Renal pelvis (tissue), 12 donors: ENCODE results near the gene CXorf51A. TPM values are rescaled to one million over a fixed set of nuclear protein-coding genes. Genes with fewer than 3 reads are reported as not detected.
"Not testable (repeated sequence)": the region's sequence is repeated elsewhere in the genome, so short reads cannot be mapped to it uniquely, and the experiment has no call there.

Experiments used
- DNase-seq: peaks from one replicate; pipeline ENCODE4 v3.0.0-alpha.2; 2013
- long read RNA-seq, 16 experiments: transcript quantifications; one replicate each; lab custom pipeline, GENCODE V29; 2026
- polyA plus RNA-seq, 3 donors: library from polyadenylated mRNA; unstranded; fragments of 120-200 nt; gene quantifications; one replicate each; pipeline ENCODE4 v1.2.1, GENCODE V29; 2013; ENCODE audit not compliant: insufficient read length in 3 of 3

CXorf51A gene
- not detected for polyA plus RNA-seq
- long read RNA-seq, donor 1: 0 reads
- long read RNA-seq, donor 2: 0 reads
- long read RNA-seq, donor 3: 0 reads
- long read RNA-seq, donor 4: 0 reads
- long read RNA-seq, donor 5: 0 reads
- long read RNA-seq, donor 6: 0 reads
- long read RNA-seq, donor 7: 0 reads
- long read RNA-seq, donor 8: 0 reads
- long read RNA-seq, donor 9: 0 reads
- long read RNA-seq, donor 10: 0 reads
- long read RNA-seq, donor 11: 0 reads
- long read RNA-seq, donor 12: 0 reads
- long read RNA-seq, donor 13: 0 reads
- long read RNA-seq, donor 14: 0 reads
- long read RNA-seq, donor 15: 0 reads
- long read RNA-seq, donor 16: 0 reads

DNA sequence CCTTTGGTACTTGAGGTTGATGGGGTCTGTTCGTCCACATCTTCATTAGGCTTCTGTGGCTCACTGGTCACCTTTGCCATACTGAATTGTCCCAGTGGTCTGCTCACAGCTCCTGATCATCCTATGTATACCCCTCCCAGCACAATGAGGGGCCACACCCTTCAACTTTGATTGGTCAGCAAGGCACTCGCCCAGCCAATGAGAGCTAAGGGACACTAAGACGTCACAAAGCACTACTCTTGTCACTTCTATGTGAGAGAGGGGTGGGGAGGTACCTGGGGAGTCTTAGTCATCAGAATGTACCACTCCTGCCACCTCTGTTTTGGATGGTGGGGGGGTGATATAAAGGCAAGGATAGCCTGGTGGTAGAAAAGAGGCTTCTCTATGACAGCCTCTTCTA, at the start of gene CXorf51A:
Gene CXorf51A (minus strand): TSS at position 101 of the 400 bp plus-strand sequence. CDS start 21 bp downstream, at position 80.
- not testable (repeated sequence) for DNase-seq

- no peak for DNase-seq
These were observed 49.0 kb upstream of the CXorf51A start for GRCh38 chrX:146863566-146863965.

DNA sequence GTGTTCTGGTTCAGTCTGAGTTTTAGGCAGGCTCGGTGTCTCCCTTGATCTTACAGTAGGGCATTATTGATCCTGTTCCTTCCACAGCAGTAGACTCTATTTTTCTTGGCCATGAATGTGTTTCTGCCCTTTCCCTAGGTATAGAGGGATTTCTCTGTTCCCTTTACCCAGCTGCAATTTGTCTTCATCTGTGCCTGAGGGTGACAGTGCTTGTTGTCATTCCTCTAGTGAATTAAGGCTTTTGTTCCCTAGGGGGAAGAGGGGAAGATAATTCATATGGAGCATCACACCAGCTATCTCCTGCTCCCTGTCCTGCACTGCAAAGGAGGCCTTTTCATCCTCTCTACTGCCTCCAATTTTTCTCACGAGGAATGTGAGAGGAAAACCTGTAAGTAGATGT, 39.7 kb upstream of the CXorf51A start:
- DNase-seq: no peak

- DNase-seq: no peak
These were observed 17.4 kb upstream of the CXorf51A start for GRCh38 chrX:146831994-146832393.

GRCh38 chrX:146809471-146809870, 5.1 kb downstream of the CXorf51A start, which contains the start of gene CXorf51B:
TSS of gene CXorf51B (plus strand) at chrX:146809771. CDS start at chrX:146809792, 21 bp downstream.
- not testable (repeated sequence) for DNase-seq

Other genes with a start within 250 kb of the CXorf51A start
- not detected for gene CXorf51B, start 5.0 kb downstream of the CXorf51A start, polyA plus RNA-seq